HG03196 (cell line): ENCODE results near the gene WNT7A.

ENCODE experiments used
- ATAC-seq: cut with Tn5 transposase; IDR thresholded peaks from one replicate; pipeline ENCODE4 v1.9.1; 2021; ENCODE audit not compliant: unreplicated experiment

WNT7A gene

DNA sequence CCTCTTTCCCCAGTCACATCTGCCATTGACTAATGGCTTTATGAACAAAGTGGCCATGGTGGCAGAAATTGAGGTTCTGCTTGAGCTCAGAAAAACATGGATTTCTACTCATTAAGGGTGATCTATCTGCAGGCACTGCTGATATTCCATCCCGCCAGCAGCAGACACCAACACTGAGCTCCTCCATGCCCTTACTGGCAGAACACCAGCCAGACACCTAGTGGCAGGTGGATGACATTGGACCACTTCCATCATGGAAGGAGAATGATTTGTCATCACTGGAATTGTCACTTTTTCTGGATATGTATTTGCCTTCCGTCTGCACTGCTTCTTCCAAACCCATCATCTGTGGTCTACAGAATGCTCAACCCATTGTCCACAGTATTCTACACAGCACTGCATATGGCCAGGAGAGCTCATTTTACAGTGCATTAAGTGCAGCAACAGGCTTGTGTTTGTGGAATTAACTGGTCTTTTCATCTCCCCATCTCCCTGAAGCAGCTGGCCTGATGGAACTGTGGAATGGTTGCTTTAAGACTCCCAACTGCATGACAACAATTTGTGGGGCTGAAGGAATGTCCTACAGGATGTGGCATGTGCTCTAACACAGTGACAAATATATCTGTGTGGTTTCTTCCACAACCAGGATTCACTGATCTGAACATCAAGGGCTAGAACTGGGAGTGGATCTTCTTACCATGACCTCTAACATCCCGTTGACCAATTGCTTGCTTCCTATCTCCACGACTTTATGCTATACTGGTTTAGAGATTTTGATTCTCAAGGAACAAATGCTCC is 103.4 kb downstream of the WNT7A start:
- ATAC-seq: no peak

DNA sequence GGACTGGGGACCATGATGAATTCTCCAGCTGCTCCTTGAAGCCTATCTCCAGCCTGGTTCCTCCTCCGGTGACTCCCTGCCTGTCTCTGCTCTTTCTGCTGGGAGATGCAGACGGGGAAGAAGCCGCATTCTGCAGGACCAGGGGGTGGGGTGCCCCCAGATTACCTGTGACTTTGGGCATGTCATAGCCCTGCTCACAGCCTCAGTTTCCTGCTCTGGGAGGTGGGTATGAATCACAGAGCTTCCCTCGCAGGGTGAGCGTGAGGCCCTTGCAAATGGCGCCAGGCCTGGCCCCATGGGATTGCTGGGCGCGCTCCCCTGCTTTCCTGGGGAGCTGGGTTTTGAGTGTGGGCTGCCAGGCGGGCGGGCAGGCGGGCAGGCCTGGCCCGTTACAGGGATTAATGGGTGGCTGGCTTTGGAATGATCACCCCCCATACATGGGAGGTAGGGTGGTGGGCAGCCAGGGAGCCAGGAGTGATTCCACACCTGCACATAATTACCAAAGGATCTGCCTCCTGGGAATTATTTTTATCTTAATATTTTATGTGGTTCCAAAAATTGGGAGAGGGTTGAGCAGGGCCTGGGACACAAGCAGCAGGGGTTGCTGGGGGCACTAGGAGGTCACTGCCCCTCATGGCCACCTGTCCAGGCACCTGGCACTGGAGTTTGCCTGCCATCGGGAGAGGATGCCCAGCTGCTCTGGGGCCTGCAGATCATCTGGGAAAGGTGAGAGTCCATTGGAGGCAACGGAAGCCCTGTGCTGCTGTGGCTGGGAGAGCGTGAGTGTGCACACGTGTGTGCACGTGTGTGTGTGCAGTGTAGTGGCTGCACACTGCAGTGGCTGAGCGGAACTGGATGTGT is 106.8 kb downstream of the WNT7A start:
- ATAC-seq: no peak

- ATAC-seq: no peak
Observed at GRCh38 chr3:13772321-13772745, 107.5 kb downstream of the WNT7A start.

GRCh38 chr3:13771496-13771895 is 108.4 kb downstream of the WNT7A start:
- no peak for ATAC-seq

DNA sequence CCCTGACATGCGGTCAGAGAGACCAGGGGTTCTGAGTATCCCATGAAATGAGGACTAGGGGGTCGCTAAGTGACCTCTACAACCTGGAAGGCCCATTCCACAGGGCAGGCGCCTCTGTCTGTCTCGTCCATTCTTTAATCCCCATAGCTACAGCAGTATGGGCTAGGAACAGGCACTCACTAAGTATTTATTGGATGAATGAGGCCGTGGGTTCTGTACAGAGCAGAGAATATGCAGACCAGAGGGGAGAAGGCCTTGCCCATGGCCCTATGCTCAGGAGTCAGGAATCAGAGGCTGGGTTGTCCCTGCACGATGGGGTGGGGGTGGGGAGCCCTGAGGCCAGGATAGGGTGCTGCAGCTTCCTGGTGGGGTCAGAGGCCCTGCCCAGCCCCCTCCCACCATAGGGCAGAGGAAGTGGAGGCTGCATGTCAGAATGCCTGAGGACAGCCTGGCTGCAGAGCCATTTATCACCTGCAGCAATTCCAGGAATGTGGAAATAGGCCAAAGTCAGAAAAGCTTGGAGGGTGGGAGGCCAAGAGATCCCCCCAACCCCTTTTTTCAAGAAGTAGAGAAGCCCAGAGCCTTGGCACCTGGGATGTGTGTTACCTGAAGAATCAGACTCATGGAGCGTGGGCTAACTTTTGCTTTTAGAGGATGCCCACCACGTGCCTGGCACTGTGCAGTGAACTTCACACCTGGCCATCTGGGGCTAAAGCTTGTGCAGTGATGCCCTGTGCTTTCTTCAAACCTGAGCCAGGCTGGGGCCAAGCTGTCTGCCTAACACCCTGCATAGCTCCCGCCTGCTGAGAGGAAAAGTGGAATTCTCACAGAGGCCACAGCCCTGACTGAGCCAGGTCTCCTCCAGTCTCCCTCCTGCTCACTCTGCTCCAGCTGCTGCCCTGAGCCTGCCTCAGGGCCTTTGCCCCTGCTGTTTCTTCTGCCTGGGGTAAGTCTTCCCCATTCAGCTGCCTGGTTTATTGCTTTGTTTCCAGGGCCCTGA is 109.4 kb downstream of the WNT7A start:
- ATAC-seq: no peak

GRCh38 chr3:13769422-13769821 is 110.4 kb downstream of the WNT7A start:
- ATAC-seq: no peak

GRCh38 chr3:13768453-13768852 is 111.4 kb downstream of the WNT7A start:
- no peak for ATAC-seq

- ATAC-seq: no peak
Observed at GRCh38 chr3:13767896-13768295, 112.0 kb downstream of the WNT7A start.

DNA sequence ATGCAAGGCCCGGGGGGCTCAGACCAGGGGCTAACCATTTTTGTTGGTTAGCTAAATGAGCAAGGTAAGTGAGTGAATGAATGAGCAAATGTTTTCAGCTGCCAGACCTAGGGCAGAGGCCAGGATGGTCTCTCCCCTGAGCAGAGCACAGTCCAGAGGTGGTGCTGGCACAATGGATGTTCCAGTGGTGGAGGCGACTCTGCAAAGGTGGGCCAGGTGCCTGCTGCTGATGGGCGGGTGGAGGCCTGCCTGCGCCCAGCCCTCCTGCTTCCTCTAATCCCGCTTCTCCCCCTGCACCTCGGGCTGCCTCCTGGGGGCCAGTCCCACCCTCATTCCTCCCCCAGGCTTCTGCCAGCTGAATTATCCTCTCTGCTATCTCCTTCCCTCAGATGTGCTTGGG is 112.8 kb downstream of the WNT7A start:
- ATAC-seq: no peak
